ENCODE results near the gene TMPRSS6. TPM values are rescaled to one million over a fixed set of nuclear protein-coding genes. Genes with fewer than 3 reads are reported as not detected.

The TMPRSS6 gene
- total and polyA plus RNA-seq, 4 donors: 0.09 to 1.0 (median 0.69) TPM

DNA sequence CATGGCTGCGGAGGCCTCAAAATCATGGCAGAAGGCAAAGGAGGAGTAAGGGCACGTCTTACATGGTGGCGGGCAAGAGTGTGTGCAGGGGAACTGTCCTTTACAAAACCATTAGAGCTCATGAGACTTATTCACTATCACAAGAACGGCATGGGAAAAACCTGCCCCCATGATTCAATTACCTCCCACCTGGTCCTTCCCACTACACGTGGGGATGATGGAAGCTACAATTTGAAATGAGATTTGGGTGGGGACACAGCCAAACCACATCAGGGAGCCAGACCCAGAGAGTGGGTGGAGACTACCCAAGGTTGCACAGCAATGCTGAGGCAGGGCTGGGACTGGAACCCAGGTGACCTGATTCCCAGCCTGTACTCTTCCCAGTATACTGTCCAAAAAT lies 8.6 kb upstream of the TMPRSS6 start:
- Histone ChIP-seq H3K36me3 (ENCODE audit: control insufficient read depth in 4 of 4, insufficient read depth in 4 of 4, low read length in 4 of 4) (no peaks in the 10 kb centered on the region), H3K4me1 (ENCODE audit: control insufficient read depth in 5 of 5, insufficient read depth in 5 of 5, low read length in 5 of 5) (peaks cover 0 to 4% (median 0%) of the 10 kb centered on the region in 5 donors), H3K27me3 (ENCODE audit: control insufficient read depth in 3 of 3, insufficient read depth in 3 of 3, low read length in 2 of 3) (peaks cover 0 to 2% (median 0%) of the 10 kb centered on the region in 3 donors), H3K27ac (ENCODE audit: low read depth in 1 of 2, low read length in 1 of 2) (no peak overlapping the region), H3K4me3 (no peak overlapping the region), H3K9ac (ENCODE audit: insufficient read depth in 1 of 2, low read length in 2 of 2) (no peak overlapping the region), H3K9me3 (ENCODE audit: control insufficient read depth in 4 of 4, insufficient read depth in 3 of 4, low read length in 3 of 4) (no peaks in the 10 kb centered on the region)
- ATAC-seq (ENCODE audit: insufficient read depth, low FRiP score) (no peak), DNase-seq (no peak)
- WGBS, 2 donors: 86 to 94% methylated on average over 5 of the region's 5 CpGs
- no peak for TF ChIP-seq CTCF (IDR thresholded peaks at IDR 0.05; ENCODE audit: control extremely low read depth, extremely low read depth)

DNA sequence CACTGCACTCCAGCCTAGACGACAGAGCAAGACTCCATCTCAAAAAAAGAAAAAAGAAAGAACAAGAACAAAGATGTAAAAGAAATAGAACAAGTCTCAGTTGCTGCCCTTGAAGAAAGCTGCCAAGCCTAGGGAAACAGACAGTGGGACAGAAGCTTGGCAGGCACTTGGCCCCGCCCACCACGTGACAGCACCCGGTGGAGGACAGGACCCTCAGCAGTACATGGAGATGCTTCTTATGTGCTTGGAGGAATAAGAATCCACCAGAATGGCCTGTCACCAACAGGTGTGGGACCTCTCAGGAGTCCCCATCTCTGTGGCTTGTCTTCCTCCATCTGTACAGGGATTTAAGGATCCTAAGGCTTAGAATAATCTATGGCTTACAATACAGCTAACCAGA lies 7.6 kb upstream of the TMPRSS6 start:
- ATAC-seq (ENCODE audit: insufficient read depth, low FRiP score): no peak
- Histone ChIP-seq H3K4me1 (ENCODE audit: control insufficient read depth in 5 of 5, insufficient read depth in 5 of 5, low read length in 5 of 5) (peaks cover 0 to under 1% (median 0%) of the 10 kb centered on the region in 5 donors), H3K9me3 (ENCODE audit: control insufficient read depth in 4 of 4, insufficient read depth in 3 of 4, low read length in 3 of 4) (no peaks in the 10 kb centered on the region), H3K27ac (ENCODE audit: low read depth in 1 of 2, low read length in 1 of 2) (no peak overlapping the region), H3K4me3 (no peak overlapping the region), H3K9ac (ENCODE audit: insufficient read depth in 1 of 2, low read length in 2 of 2) (no peak overlapping the region), H3K27me3 (ENCODE audit: control insufficient read depth in 3 of 3, insufficient read depth in 3 of 3, low read length in 2 of 3) (peaks cover 0 to 2% (median 0%) of the 10 kb centered on the region in 3 donors), H3K36me3 (ENCODE audit: control insufficient read depth in 4 of 4, insufficient read depth in 4 of 4, low read length in 4 of 4) (no peaks in the 10 kb centered on the region)
- 42 to 71% methylated on average over 4 of the region's 4 CpGs for WGBS, 2 donors
- no peak for TF ChIP-seq CTCF (IDR thresholded peaks at IDR 0.05; ENCODE audit: control extremely low read depth, extremely low read depth)
- no peak for DNase-seq

DNA sequence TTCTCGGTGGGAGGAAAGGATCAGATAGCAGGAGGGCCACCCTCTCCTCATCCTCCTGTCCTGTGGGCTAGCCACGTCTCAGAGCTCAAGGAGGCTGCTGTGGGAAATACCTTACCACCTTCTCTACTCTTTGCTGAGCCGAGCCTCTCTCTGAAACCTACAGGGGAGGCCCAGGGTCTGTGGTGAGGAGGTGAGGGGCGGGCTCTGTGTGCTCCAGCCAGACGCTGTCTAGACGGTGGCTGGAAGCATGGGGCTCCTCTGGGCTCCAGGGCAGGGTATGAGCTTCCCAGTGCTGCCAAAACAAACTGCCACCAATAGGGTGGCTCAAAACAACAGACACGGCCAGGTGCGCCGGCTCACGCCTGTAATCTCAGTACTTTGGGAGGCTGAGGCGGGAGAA lies 5.5 kb upstream of the TMPRSS6 start:
- H3K27me3 ChIP-seq (ENCODE audit: control insufficient read depth in 3 of 3, insufficient read depth in 3 of 3, low read length in 2 of 3): peaks cover 0 to 2% (median 0%) of the 10 kb centered on the region in 3 donors
- no peak overlapping the region for H3K9ac ChIP-seq (ENCODE audit: insufficient read depth in 1 of 2, low read length in 2 of 2)
- H3K9me3 ChIP-seq (ENCODE audit: control insufficient read depth in 4 of 4, insufficient read depth in 3 of 4, low read length in 3 of 4): no peaks in the 10 kb centered on the region
- H3K4me1 ChIP-seq (ENCODE audit: control insufficient read depth in 5 of 5, insufficient read depth in 5 of 5, low read length in 5 of 5): no peaks in the 10 kb centered on the region
- H3K27ac ChIP-seq (ENCODE audit: low read depth in 1 of 2, low read length in 1 of 2): no peak overlapping the region
- DNase-seq (no peak), ATAC-seq (ENCODE audit: insufficient read depth, low FRiP score) (no peak)
- no peak overlapping the region for H3K4me3 ChIP-seq
- no peak for TF ChIP-seq CTCF (IDR thresholded peaks at IDR 0.05; ENCODE audit: control extremely low read depth, extremely low read depth)
- 76 to 80% methylated on average over 11 of the region's 11 CpGs for WGBS, 2 donors
- no peaks in the 10 kb centered on the region for H3K36me3 ChIP-seq (ENCODE audit: control insufficient read depth in 4 of 4, insufficient read depth in 4 of 4, low read length in 4 of 4)

DNA sequence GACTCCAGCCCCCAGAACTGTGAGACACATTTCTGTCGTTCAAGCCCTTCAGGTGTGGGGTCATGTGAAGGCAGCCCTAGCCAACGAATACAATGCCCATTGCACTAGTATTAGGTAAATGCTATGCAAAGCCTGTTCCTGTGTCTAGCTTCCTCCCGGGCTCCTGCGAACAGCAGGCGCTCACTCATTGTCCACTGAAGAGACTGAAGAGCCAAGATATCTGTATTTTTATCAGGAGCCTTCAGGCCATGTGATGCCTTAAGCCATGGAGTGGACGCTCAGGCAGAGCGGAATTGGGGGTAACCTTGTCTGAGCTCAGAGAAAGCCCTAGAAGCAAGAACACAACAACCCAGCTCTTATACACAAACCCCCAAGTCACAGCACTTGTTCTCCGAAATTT lies 4.2 kb upstream of the TMPRSS6 start:
- no peaks in the 10 kb centered on the region for H3K36me3 ChIP-seq (ENCODE audit: control insufficient read depth in 4 of 4, insufficient read depth in 4 of 4, low read length in 4 of 4)
- no peak for TF ChIP-seq CTCF (IDR thresholded peaks at IDR 0.05; ENCODE audit: control extremely low read depth, extremely low read depth)
- no peak overlapping the region for H3K27ac ChIP-seq (ENCODE audit: low read depth in 1 of 2, low read length in 1 of 2)
- H3K4me3 ChIP-seq: no peak overlapping the region
- DNase-seq: no peak
- no peaks in the 10 kb centered on the region for H3K4me1 ChIP-seq (ENCODE audit: control insufficient read depth in 5 of 5, insufficient read depth in 5 of 5, low read length in 5 of 5)
- H3K9me3 ChIP-seq (ENCODE audit: control insufficient read depth in 4 of 4, insufficient read depth in 3 of 4, low read length in 3 of 4): no peaks in the 10 kb centered on the region
- H3K27me3 ChIP-seq (ENCODE audit: control insufficient read depth in 3 of 3, insufficient read depth in 3 of 3, low read length in 2 of 3): peaks cover 0 to 2% (median 0%) of the 10 kb centered on the region in 3 donors
- H3K9ac ChIP-seq (ENCODE audit: insufficient read depth in 1 of 2, low read length in 2 of 2): no peak overlapping the region
- no peak for ATAC-seq (ENCODE audit: insufficient read depth, low FRiP score)
- 74 to 75% methylated on average over 8 of the region's 8 CpGs for WGBS, 2 donors
